Endodermal cell (in vitro differentiated cells): ENCODE data around the gene GRID2IP. TPM values are rescaled to one million over a fixed set of nuclear protein-coding genes. Genes with fewer than 3 reads are reported as not detected.
"Not testable (repeated sequence)": the region's sequence is repeated elsewhere in the genome, so short reads cannot be mapped to it uniquely, and the experiment has no call there.

Experiments used
- DNase-seq: peaks from one replicate; pipeline ENCODE4 v3.0.0-alpha.2; 2017
- H3K27ac ChIP-seq: 2 replicates; pipeline ENCODE4 v1.5.1; 2013; ENCODE audit warnings: mild to moderate bottlenecking, low read depth, low read length, moderate library complexity
- H3K27me3 ChIP-seq: 2 replicates; pipeline ENCODE4 v1.6.1; 2013; ENCODE audit warnings: mild to moderate bottlenecking, low read length, moderate library complexity; ENCODE audit not compliant: insufficient read depth, control insufficient read depth, poor library complexity, severe bottlenecking
- H3K36me3 ChIP-seq: 2 replicates; pipeline ENCODE4 v1.7.0; 2013; ENCODE audit warnings: mild to moderate bottlenecking, low read length, moderate library complexity; ENCODE audit not compliant: control insufficient read depth, insufficient read depth
- H3K4me1 ChIP-seq: one replicate; pipeline ENCODE4 v1.7.0; 2013; ENCODE audit warnings: low read length; ENCODE audit not compliant: control insufficient read depth, insufficient read depth
- H3K4me3 ChIP-seq: 2 replicates; pipeline ENCODE4 v1.5.1; 2013; ENCODE audit warnings: mild to moderate bottlenecking, low read length, moderate library complexity
- H3K9ac ChIP-seq: 2 replicates; pipeline ENCODE4 v1.6.1; 2013; ENCODE audit warnings: mild to moderate bottlenecking, low read length, moderate library complexity; ENCODE audit not compliant: poor library complexity, severe bottlenecking; ENCODE audit errors: extremely low read depth
- H3K9me3 ChIP-seq: 2 replicates; pipeline ENCODE4 v1.6.1; 2013; ENCODE audit warnings: mild to moderate bottlenecking, low read length, moderate library complexity; ENCODE audit not compliant: control insufficient read depth
- H3K27ac Mint-ChIP-seq: 2 replicates; pipeline ENCODE4 v1.8.0; 2020; ENCODE audit warnings: mixed read lengths
- H3K27me3 Mint-ChIP-seq: 2 replicates; pipeline ENCODE4 v1.8.0; 2021; ENCODE audit warnings: mild to moderate bottlenecking, mixed read lengths; ENCODE audit not compliant: insufficient read depth
- H3K36me3 Mint-ChIP-seq: 2 replicates; pipeline ENCODE4 v1.8.0; 2020; ENCODE audit warnings: low read depth, mixed read lengths
- H3K4me1 Mint-ChIP-seq: 2 replicates; pipeline ENCODE4 v1.8.0; 2020; ENCODE audit warnings: mixed read lengths
- H3K4me3 Mint-ChIP-seq: 2 replicates; pipeline ENCODE4 v1.8.0; 2020; ENCODE audit warnings: mild to moderate bottlenecking, moderate library complexity, mixed read lengths
- H3K9me3 Mint-ChIP-seq: 2 replicates; pipeline ENCODE4 v1.8.0; 2020; ENCODE audit warnings: mild to moderate bottlenecking, mixed read lengths
- WGBS, 2 experiments: methylation state at CpG; one replicate each; pipeline versions ENCODE4 v1.1.5 to v1.1.7; 2013; ENCODE audit warnings: missing lambda C conversion rate in 2 of 2, mixed read lengths in 1 of 2; ENCODE audit not compliant: insufficient coverage in 1 of 2, insufficient read length in 1 of 2; 5-methylcytosine and 5-hydroxymethylcytosine counted together
- total RNA-seq, 2 donors: library from RNA; stranded (reverse); fragmentation: NEBNext Ultra II Directional in 1 of 2; extraction: Animal tissue kit (Norgen Biotek cat#: 25700) in 1 of 2; gene quantifications; 2 replicates in 1 of 2; 3 replicates in 1 of 2; pipeline ENCODE4 v1.2.1, GENCODE V29; 2021
- TF ChIP-seq, protein P1 (sequence below): fragments of 200-600 bp; sonication (generic); conservative IDR thresholded peaks from 2 replicates; pipeline ENCODE4 v1.5.0; 2021; ENCODE audit warnings: antibody characterized with exemption, mild to moderate bottlenecking

The GRID2IP gene
- total RNA-seq, 2 donors from 2014 or later: 2.4 to 4.9 TPM

DNA sequence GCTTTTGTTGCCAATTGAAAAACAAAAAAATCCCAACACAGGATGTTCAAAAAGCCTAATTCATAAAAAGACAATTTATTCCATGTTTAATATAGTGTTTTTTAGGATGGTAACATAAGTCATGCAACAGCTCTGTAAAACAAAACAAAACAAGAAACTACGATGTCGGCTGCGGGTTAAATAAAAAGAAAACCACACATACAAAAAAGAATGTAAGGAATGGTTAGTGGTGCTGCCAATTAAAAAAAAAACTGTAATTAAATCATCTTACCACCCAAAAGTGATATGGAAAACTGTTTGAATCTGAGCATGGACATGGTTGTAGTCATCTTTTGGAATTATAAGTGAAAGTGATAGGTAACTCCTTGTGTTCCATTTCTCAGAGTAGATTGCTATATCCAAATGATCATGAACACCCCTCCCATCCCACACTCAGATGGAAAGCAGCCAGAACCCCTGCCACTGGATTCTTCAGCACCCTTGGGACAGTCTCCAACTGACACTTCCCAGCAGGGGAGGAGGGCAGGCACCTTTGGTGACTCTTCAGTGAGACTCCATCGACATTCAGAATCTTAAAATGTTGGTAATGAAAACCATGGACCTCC is 89.2 kb downstream of the GRID2IP start:
- Mint-ChIP-seq H3K27me3 (no peaks in the 10 kb centered on the region), H3K4me3 (no peak overlapping the region), H3K9me3 (peaks cover 22% of the 10 kb centered on the region), H3K4me1 (no peaks in the 10 kb centered on the region), H3K27ac (no peak overlapping the region), H3K36me3 (peaks cover 52% of the 10 kb centered on the region)
- Histone ChIP-seq H3K9me3 (peaks cover 24% of the 10 kb centered on the region), H3K4me1 (no peaks in the 10 kb centered on the region), H3K9ac (no peak overlapping the region), H3K36me3 (peaks cover 63% of the 10 kb centered on the region), H3K4me3 (no peak overlapping the region), H3K27me3 (no peaks in the 10 kb centered on the region), H3K27ac (no peak overlapping the region)
- no peak for DNase-seq
- TF ChIP-seq, protein P1, sequence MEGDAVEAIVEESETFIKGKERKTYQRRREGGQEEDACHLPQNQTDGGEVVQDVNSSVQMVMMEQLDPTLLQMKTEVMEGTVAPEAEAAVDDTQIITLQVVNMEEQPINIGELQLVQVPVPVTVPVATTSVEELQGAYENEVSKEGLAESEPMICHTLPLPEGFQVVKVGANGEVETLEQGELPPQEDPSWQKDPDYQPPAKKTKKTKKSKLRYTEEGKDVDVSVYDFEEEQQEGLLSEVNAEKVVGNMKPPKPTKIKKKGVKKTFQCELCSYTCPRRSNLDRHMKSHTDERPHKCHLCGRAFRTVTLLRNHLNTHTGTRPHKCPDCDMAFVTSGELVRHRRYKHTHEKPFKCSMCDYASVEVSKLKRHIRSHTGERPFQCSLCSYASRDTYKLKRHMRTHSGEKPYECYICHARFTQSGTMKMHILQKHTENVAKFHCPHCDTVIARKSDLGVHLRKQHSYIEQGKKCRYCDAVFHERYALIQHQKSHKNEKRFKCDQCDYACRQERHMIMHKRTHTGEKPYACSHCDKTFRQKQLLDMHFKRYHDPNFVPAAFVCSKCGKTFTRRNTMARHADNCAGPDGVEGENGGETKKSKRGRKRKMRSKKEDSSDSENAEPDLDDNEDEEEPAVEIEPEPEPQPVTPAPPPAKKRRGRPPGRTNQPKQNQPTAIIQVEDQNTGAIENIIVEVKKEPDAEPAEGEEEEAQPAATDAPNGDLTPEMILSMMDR: no peak
- 71 to 100% methylated on average over 1 of the region's 4 CpGs for WGBS, 2 experiments

DNA sequence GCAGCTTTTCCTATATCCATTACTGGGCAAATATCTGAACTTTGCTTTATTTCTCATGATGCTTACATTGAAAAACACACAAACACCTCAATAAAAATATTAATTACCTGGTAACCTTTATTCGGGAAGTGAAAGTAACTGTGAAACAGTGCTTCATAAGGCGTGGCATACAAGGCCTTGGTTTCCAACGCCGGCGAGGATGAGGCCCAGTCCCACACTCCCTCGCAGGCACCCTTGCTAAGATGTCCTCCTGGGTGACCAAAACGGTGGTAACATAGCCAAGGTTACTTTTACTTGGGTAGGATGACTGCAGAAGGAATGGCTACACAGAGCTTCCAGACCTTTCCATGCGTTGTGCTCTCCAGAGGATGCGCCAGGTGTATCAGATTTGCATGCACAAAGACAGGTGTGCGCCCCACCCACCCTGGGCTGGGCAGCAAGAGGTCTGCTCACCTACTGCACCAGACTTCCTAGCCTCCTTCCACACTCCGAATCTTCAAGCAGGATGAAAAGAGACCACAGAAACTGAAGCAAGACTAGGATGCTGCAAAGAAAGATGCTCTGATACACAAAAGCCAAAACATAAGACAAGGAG is 90.2 kb downstream of the GRID2IP start:
- Histone ChIP-seq H3K4me1 (no peaks in the 10 kb centered on the region), H3K9ac (no peak overlapping the region), H3K27ac (no peak overlapping the region), H3K27me3 (no peaks in the 10 kb centered on the region), H3K36me3 (peaks cover 54% of the 10 kb centered on the region), H3K9me3 (peaks cover 14% of the 10 kb centered on the region), H3K4me3 (no peak overlapping the region)
- no peak overlapping the region for H3K4me3 Mint-ChIP-seq
- DNase-seq: no peak
- 97 to 98% methylated on average over 7 to 11 of the region's 11 CpGs for WGBS, 2 experiments
- TF ChIP-seq, protein P1: no peak
- H3K4me1 Mint-ChIP-seq: no peaks in the 10 kb centered on the region
- H3K27me3 Mint-ChIP-seq: no peaks in the 10 kb centered on the region
- H3K27ac Mint-ChIP-seq: no peak overlapping the region
- peaks cover 43% of the 10 kb centered on the region for H3K36me3 Mint-ChIP-seq
- peaks cover 13% of the 10 kb centered on the region for H3K9me3 Mint-ChIP-seq

DNA sequence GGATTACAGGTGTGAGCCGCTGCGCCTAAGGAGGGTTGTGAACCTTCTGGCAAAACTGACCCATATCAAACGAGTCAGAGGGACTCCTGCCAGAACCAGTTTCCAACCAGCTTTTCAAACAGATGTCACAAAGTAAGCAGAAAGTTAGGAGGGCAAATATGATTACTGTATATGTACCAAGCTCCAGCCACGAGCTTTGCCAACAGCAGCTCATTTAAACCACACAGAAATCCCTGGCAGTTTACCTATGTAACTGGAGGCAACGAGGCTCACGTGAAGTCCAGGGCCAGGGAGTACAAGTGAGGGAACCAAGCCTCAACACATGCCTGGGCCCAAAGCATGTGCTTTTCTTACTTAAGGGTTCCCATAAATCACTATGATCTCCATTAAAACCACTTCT is 91.0 kb downstream of the GRID2IP start:
- TF ChIP-seq, protein P1: no peak
- Mint-ChIP-seq H3K4me3 (no peak overlapping the region), H3K4me1 (no peaks in the 10 kb centered on the region)

DNA sequence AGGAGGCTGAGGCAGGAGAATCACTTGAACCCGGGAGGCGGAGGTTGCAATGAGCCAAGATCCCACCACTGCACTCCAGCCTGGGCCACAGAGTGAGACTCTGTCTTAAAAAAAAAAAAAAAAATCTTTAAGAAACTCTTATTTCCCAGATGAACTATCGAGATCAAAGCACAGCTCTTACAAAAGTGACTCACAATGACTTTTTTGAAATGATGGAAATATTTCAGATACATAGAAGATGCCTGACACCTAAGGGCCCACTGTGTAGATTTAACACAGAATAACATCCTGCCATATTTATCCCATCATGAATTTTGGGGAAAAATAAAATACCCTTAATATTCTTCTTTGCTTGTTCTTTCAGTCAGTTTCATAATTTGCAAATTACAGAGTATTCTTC is 92.6 kb downstream of the GRID2IP start:
- not testable (repeated sequence) for H3K27ac Mint-ChIP-seq, DNase-seq, H3K4me3 ChIP-seq, H3K9me3 ChIP-seq, H3K27me3 Mint-ChIP-seq, H3K4me1 ChIP-seq, H3K4me3 Mint-ChIP-seq, H3K27ac ChIP-seq, H3K4me1 Mint-ChIP-seq, H3K9ac ChIP-seq, H3K27me3 ChIP-seq, H3K9me3 Mint-ChIP-seq
- 91 to 100% methylated on average over 2 to 3 of the region's 3 CpGs for WGBS, 2 experiments
- H3K36me3 ChIP-seq: peaks cover 34% of the 10 kb centered on the region
- H3K36me3 Mint-ChIP-seq: peaks cover 24% of the 10 kb centered on the region

More for the DNA sequence above, 91.0 kb downstream of the GRID2IP start:
- DNase-seq: no peak
- H3K27ac Mint-ChIP-seq: no peak overlapping the region
- peaks cover 5% of the 10 kb centered on the region for H3K9me3 Mint-ChIP-seq
- Histone ChIP-seq H3K36me3 (peaks cover 46% of the 10 kb centered on the region), H3K27me3 (no peaks in the 10 kb centered on the region), H3K9ac (no peak overlapping the region), H3K4me1 (no peaks in the 10 kb centered on the region), H3K9me3 (peaks cover 6% of the 10 kb centered on the region), H3K27ac (no peak overlapping the region), H3K4me3 (no peak overlapping the region)
- peaks cover 35% of the 10 kb centered on the region for H3K36me3 Mint-ChIP-seq
- no peaks in the 10 kb centered on the region for H3K27me3 Mint-ChIP-seq
- WGBS, 2 experiments: 91 to 94% methylated on average over 3 to 6 of the region's 6 CpGs
